LoVo (cell line): ENCODE data around the gene AZIN2.
A peak's percentile ranks its signal among the peaks of the same experiment; 100 is the strongest.
"Not testable (repeated sequence)": the region's sequence is repeated elsewhere in the genome, so short reads cannot be mapped to it uniquely, and the experiment has no call there.

Experiments used
- DNase-seq: peaks from one replicate; pipeline ENCODE4 v3.0.0-alpha.2; 2016; ENCODE audit warnings: low spot score

The AZIN2 gene

GRCh38 chr1:33094971-33095604 lies 14.1 kb downstream of the AZIN2 start:
- peak; percentile 60 for DNase-seq

- DNase-seq = no peak
Observed at GRCh38 chr1:33096363-33097005, 15.5 kb downstream of the AZIN2 start.

GRCh38 chr1:33097137-33097611 lies 16.2 kb downstream of the AZIN2 start:
- DNase-seq = no peak

- no peak for DNase-seq
Observed at GRCh38 chr1:33097762-33098161, 16.8 kb downstream of the AZIN2 start.

- DNase-seq = no peak
Observed at GRCh38 chr1:33098371-33098770, 17.4 kb downstream of the AZIN2 start.

GRCh38 chr1:33099290-33100118 lies 18.6 kb downstream of the AZIN2 start:
- DNase-seq = peak; percentile 61

GRCh38 chr1:33100119-33100415 lies 19.1 kb downstream of the AZIN2 start:
- not testable (repeated sequence) for DNase-seq

- no peak for DNase-seq
Observed at GRCh38 chr1:33110477-33110876, 29.5 kb downstream of the AZIN2 start.

- DNase-seq = no peak
Observed at GRCh38 chr1:33111965-33112364, 31.0 kb downstream of the AZIN2 start.

GRCh38 chr1:33117440-33118085 lies 36.6 kb downstream of the AZIN2 start:
- no peak for DNase-seq

GRCh38 chr1:33118274-33118673 lies 37.3 kb downstream of the AZIN2 start:
- DNase-seq = no peak

GRCh38 chr1:33119050-33119449 lies 38.1 kb downstream of the AZIN2 start:
- no peak for DNase-seq

GRCh38 chr1:33119532-33120217 lies 38.7 kb downstream of the AZIN2 start:
- no peak for DNase-seq

GRCh38 chr1:33120436-33121231 lies 39.7 kb downstream of the AZIN2 start:
- DNase-seq = no peak

GRCh38 chr1:33121728-33122127 lies 40.8 kb downstream of the AZIN2 start:
- no peak for DNase-seq

GRCh38 chr1:33122483-33123178 lies 41.7 kb downstream of the AZIN2 start:
- DNase-seq = no peak

GRCh38 chr1:33123266-33123665 lies 42.3 kb downstream of the AZIN2 start:
- DNase-seq = no peak

GRCh38 chr1:33124647-33125046 lies 43.7 kb downstream of the AZIN2 start:
- not testable (repeated sequence) for DNase-seq

GRCh38 chr1:33126411-33127000 lies 45.6 kb downstream of the AZIN2 start:
- no peak for DNase-seq
